Measurements from ENCODE around the gene KLHL1. TPM values are rescaled to one million over a fixed set of nuclear protein-coding genes. Genes with fewer than 3 reads are reported as not detected.

Gene KLHL1
- total RNA-seq, 1 donor from 2014 or later = not detected

- H3K36me3 ChIP-seq (ENCODE audit: insufficient read depth, low read length) = no peaks in the 10 kb centered on the region
- Mint-ChIP-seq H3K4me3 (ENCODE audit: unreplicated experiment) (no peak overlapping the region), H3K4me1 (ENCODE audit: low read depth, unreplicated experiment) (no peaks in the 10 kb centered on the region), H3K36me3 (ENCODE audit: low read depth, unreplicated experiment) (no peaks in the 10 kb centered on the region), H3K9me3 (ENCODE audit: unreplicated experiment) (no peaks in the 10 kb centered on the region), H3K27me3 (ENCODE audit: low read depth, unreplicated experiment) (no peaks in the 10 kb centered on the region), H3K27ac (ENCODE audit: unreplicated experiment) (no peak overlapping the region)
- DNase-seq (ENCODE audit: low read depth) (no peak), FAIRE-seq (no peak)
- H3K4me2 ChIP-seq (ENCODE audit: low read length) = no peak overlapping the region
- no peaks in the 10 kb centered on the region for H4K20me1 ChIP-seq (ENCODE audit: insufficient read depth, low read length)
- H3K9me3 ChIP-seq (ENCODE audit: insufficient read depth, low read depth, low read length) = no peaks in the 10 kb centered on the region
- H3K27ac ChIP-seq (ENCODE audit: low read depth, low read length) = no peak overlapping the region
- H3K9ac ChIP-seq (ENCODE audit: low read length) = no peak overlapping the region
- H3K4me3 ChIP-seq (ENCODE audit: insufficient read depth, low read depth, low read length) = no peak overlapping the region
- H2AFZ ChIP-seq (ENCODE audit: low read depth, low read length) = no peak overlapping the region
- no peaks in the 10 kb centered on the region for H3K27me3 ChIP-seq (ENCODE audit: insufficient read depth, low read length)
- no peaks in the 10 kb centered on the region for H3K79me2 ChIP-seq (ENCODE audit: insufficient read depth, low read length)
- H3K4me1 ChIP-seq (ENCODE audit: insufficient read depth, low read length) = no peaks in the 10 kb centered on the region
- TF ChIP-seq CTCF (IDR thresholded peaks at IDR 0.05; ENCODE audit: insufficient read depth, low read depth, low read length) (no peak), EZH2 (IDR thresholded peaks at IDR 0.05; ENCODE audit: insufficient read depth, low read length) (no peak)
Observed at GRCh38 chr13:70080012-70080411, 28.2 kb downstream of the KLHL1 start.

- FAIRE-seq = no peak
- Histone ChIP-seq H3K36me3 (ENCODE audit: insufficient read depth, low read length) (no peaks in the 10 kb centered on the region), H3K4me3 (ENCODE audit: insufficient read depth, low read depth, low read length) (no peak overlapping the region), H3K4me1 (ENCODE audit: insufficient read depth, low read length) (no peaks in the 10 kb centered on the region), H3K4me2 (ENCODE audit: low read length) (no peak overlapping the region), H2AFZ (ENCODE audit: low read depth, low read length) (no peak overlapping the region), H4K20me1 (ENCODE audit: insufficient read depth, low read length) (no peaks in the 10 kb centered on the region), H3K79me2 (ENCODE audit: insufficient read depth, low read length) (no peaks in the 10 kb centered on the region), H3K9ac (ENCODE audit: low read length) (no peak overlapping the region), H3K27ac (ENCODE audit: low read depth, low read length) (no peak overlapping the region), H3K27me3 (ENCODE audit: insufficient read depth, low read length) (no peaks in the 10 kb centered on the region), H3K9me3 (ENCODE audit: insufficient read depth, low read depth, low read length) (no peaks in the 10 kb centered on the region)
- Mint-ChIP-seq H3K4me1 (ENCODE audit: low read depth, unreplicated experiment) (no peaks in the 10 kb centered on the region), H3K9me3 (ENCODE audit: unreplicated experiment) (no peaks in the 10 kb centered on the region), H3K27me3 (ENCODE audit: low read depth, unreplicated experiment) (no peaks in the 10 kb centered on the region), H3K27ac (ENCODE audit: unreplicated experiment) (no peak overlapping the region), H3K4me3 (ENCODE audit: unreplicated experiment) (no peak overlapping the region), H3K36me3 (ENCODE audit: low read depth, unreplicated experiment) (no peaks in the 10 kb centered on the region)
- TF ChIP-seq CTCF (IDR thresholded peaks at IDR 0.05; ENCODE audit: insufficient read depth, low read depth, low read length) (no peak), EZH2 (IDR thresholded peaks at IDR 0.05; ENCODE audit: insufficient read depth, low read length) (no peak)
- DNase-seq (ENCODE audit: low read depth) = no peak
Observed at GRCh38 chr13:70054572-70054971, 53.7 kb downstream of the KLHL1 start.

GRCh38 chr13:70051531-70051930, 56.7 kb downstream of the KLHL1 start:
- H3K36me3 ChIP-seq (ENCODE audit: insufficient read depth, low read length) = no peaks in the 10 kb centered on the region
- DNase-seq (ENCODE audit: low read depth) = no peak
- H3K4me1 ChIP-seq (ENCODE audit: insufficient read depth, low read length) = no peaks in the 10 kb centered on the region
- H3K27ac Mint-ChIP-seq (ENCODE audit: unreplicated experiment) = no peak overlapping the region
- H3K4me3 Mint-ChIP-seq (ENCODE audit: unreplicated experiment) = no peak overlapping the region
- no peaks in the 10 kb centered on the region for H4K20me1 ChIP-seq (ENCODE audit: insufficient read depth, low read length)
- no peaks in the 10 kb centered on the region for H3K9me3 ChIP-seq (ENCODE audit: insufficient read depth, low read depth, low read length)
- no peak for TF ChIP-seq CTCF (IDR thresholded peaks at IDR 0.05; ENCODE audit: insufficient read depth, low read depth, low read length)
- TF ChIP-seq EZH2 (IDR thresholded peaks at IDR 0.05; ENCODE audit: insufficient read depth, low read length) = no peak
- H3K9ac ChIP-seq (ENCODE audit: low read length) = no peak overlapping the region
- no peak overlapping the region for H3K4me3 ChIP-seq (ENCODE audit: insufficient read depth, low read depth, low read length)
- H3K4me2 ChIP-seq (ENCODE audit: low read length) = no peak overlapping the region
- no peak overlapping the region for H2AFZ ChIP-seq (ENCODE audit: low read depth, low read length)
- no peaks in the 10 kb centered on the region for H3K4me1 Mint-ChIP-seq (ENCODE audit: low read depth, unreplicated experiment)
- no peaks in the 10 kb centered on the region for H3K36me3 Mint-ChIP-seq (ENCODE audit: low read depth, unreplicated experiment)
- FAIRE-seq = no peak
- no peaks in the 10 kb centered on the region for H3K27me3 Mint-ChIP-seq (ENCODE audit: low read depth, unreplicated experiment)
- no peak overlapping the region for H3K27ac ChIP-seq (ENCODE audit: low read depth, low read length)
- no peaks in the 10 kb centered on the region for H3K9me3 Mint-ChIP-seq (ENCODE audit: unreplicated experiment)
- H3K79me2 ChIP-seq (ENCODE audit: insufficient read depth, low read length) = no peaks in the 10 kb centered on the region
- no peaks in the 10 kb centered on the region for H3K27me3 ChIP-seq (ENCODE audit: insufficient read depth, low read length)
